HG02610 (cell line): ENCODE data around the gene RNF114.

Source experiments
- ATAC-seq: cut with Tn5 transposase; IDR thresholded peaks from one replicate; pipeline ENCODE4 v1.9.1; 2021; ENCODE audit warnings: mild to moderate bottlenecking, moderate library complexity; ENCODE audit not compliant: unreplicated experiment

Gene RNF114

DNA sequence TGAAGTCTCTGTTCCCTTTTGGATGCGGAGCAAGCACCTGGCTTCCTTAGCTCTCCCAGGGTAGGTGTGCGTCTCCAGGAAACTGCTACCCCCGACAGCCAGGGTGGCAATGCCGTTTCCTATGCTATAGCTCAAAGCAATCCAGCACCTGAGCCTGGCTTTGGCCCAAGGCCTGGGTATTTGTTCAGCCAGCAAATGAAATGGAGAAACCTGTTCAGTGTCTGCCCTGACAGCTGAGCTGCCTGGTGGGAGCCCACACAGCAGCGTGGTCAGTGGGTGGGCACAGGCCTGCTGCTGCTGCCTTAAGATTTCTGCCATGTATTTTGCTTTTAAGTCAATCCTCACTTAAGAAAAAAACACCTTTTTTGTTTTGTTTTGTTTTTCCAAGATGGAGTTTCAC, 34.6 kb upstream of the RNF114 start:
- ATAC-seq, result no peak

DNA sequence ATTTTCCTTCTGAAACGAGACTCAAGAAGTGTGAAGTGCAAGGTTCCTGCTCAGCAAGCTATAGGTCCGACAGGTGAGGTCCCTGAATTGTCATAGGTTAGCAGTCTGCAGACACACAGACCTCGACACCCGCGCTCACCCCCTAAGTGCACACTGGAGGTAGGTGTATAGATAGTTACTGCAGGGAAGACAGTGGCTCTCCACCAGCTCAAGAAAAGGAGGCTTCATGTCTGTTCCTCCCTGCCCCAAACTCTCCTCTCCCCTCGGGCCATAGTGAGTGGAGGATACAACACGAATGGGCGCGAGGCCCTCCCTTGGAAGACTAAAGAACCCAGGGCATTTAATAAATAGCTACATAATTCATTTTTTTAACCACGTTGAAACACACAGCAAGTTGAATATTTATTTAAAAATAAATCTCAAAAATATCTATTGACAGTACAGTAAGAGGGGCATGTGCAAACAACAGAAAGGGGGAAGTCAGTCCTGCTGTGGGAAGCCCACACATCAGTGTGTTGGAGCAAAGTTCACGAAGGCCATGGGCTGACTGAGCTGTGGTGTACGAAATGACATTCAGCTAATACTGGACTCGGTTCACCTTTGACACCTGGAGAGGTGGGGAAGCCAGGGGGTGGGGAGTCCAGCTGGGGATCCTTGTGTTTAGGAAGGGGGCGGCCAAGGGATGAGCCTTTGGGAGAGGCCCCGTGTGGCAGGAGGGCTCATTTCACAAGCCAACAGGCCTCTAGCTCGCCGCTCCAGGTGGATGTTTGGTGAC, 31.6 kb upstream of the RNF114 start:
- no peak for ATAC-seq

DNA sequence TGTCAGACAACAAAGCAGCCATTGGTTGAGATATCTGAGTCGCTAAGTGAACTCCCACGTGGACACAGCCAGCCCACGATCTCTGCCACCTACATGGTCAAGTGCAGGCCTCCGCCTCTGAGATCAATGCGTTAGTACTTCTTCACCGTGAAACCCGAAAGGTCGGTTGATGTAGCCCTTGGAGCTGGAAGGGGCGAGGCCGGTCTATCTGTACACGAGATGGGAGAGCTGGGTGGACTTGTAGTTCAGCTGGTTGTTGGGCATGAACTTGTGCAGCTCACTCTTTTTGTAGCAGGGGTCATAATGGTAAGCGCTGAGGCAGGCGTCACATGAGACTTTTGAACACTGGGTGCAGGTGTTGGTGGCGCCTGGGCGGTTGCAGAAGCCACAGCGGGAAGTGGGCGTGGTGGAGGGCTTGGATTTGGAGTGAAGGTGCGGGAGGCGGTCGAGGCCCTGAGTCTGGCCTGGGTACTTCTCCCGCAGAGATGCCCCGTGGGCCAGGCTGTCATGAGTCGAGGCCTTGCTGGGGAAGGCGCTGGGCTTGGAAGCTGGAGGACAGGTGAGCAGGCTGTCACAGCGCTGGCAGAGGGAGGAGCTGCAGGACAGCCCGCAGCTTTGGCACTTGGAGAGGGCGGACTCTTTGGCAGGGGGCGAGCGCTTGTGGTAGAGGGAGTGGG, 30.6 kb upstream of the RNF114 start:
- ATAC-seq, result no peak

DNA sequence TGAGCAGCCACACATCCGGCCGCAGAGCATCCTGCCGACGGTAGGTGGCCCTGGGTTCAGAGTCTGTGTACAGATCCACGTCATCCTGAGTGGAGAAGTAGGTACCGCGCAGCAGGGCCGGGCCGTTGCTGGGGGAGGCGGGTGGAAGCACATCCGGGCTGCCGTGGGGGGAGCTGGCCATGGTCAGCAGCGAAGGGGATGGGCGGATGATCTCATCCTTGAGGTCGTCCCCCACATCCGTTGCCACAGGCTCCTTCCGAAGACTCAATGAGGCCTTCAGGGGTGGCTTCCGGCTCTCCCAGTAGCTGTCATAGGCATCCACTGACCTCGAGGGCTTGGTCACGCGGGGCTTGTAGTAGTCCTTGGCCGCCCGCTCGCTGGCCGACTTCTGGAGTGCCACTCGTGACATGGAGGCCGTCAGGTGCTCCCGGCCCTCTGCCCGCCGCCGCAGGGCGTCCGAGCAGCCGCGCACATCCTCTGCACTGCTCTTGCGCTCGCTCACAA, 30.0 kb upstream of the RNF114 start:
- no peak for ATAC-seq

DNA sequence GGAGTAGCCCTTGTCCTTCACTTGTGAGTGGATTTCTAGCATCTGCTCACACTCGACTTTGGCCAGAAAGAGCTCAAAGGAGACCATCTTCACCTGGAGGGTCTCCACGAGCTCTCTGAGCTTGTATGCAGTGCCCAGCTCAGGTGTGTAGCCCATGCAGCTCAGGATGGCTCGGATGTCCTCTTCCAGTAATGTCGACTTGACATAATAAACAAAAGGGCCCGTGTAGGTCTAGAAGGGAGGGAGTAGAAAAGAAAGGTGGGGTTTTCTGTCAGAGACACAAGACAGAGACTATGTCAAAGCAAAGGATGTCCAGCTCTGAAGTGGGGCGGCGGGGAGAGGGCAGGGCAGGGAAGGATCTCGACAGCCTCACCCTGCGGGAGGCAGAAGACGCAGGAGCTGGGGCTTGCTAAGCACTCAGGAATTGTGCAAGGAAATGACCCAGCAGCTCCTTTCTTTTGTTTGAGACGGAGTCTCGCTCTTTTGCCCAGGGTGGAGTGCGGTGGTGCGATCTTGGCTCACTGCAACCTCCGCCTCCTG, 29.5 kb upstream of the RNF114 start:
- no peak for ATAC-seq

DNA sequence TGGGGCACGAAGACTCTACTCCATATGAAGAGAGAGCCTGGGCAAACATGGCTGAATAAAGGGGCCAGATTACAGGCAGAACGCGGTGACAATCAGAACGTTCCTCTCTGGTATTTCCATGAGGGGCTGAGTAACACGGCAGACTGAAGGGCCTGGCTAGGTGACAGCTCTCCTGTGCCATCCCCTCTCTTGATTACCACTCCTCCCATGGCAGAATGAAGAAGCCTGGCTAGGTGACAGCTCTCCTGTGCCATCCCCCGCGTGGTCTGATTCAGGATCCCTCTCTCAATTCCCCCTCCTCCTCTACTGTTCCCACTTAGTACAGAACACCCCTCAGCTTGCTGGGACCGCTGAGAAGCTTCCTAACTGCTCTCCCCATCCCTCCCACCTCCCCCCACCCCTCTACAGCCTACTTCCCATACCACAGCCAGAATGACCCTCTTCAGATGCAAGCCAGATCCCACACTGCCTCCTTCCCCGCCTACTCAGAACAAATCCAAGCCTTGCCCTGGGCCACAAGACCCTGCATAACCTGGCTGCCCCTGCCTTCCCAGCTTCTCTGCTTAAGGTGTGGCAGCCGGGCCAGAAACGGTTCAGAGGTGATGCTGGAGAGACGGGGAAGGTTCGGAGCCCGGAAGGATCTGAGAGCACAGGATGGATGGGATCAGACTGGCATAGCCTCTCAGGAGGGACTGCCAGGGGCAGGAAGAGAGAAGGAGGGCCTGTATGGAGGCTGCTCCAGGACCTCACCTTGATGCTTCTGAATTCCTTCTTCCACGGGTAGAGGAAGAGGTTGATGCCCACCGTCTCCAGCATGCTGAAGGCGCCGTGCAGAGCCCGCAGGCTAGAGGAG, 28.6 kb upstream of the RNF114 start:
- no peak for ATAC-seq

DNA sequence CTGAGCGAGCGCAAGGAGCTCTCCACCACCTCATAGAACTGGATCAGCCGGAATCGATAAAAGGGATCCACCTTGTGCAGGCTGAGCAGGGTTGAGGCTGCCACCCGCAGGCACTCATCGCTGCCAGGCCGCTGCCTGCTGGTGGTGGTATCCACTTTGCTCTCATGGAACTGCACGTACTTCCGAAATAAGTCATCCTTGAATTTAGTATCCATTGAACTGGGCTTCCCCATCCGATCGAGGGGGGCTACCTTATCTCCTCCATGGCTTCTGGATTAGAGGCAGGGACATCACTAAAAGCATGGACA, 28.0 kb upstream of the RNF114 start:
- no peak for ATAC-seq

DNA sequence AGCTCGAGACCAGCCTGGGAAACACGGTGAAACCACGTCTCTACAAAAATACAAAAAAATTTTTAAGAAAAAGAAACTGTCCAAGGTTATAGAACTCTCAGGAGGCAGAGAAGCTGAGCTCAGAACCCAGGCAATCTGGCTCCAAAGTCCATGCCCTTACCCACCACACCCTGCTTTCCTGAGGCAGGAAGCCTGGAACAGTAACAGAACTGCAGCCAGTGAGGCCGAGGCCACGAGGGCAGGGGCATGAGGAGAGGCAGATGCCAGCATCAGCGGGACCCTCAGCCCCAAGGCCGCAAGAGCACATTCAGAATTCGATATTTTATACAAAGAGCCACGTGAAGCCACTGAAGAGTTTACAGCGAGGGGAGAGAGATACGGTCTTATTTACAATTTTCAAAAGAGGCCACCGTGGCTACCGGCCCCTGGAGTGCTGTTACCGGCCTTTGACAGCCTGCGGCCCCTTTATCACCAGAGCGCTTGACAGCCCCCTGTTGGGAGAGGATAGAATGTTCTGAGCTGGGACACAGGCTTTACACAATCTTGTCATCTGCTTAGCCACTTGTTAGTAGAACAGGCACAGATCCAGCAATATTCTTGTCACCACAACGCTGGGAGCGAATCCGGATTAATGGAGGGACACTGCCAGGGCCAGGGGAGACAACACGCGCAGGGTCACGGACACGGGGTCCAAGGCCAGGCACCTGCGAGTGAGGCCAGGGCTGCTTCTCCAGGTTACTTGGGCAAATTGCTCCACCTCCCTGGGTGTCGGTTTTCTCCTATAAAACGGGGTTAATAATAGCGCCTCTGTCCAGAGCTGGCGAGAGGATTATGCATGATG, 26.5 kb upstream of the RNF114 start:
- ATAC-seq, result no peak

DNA sequence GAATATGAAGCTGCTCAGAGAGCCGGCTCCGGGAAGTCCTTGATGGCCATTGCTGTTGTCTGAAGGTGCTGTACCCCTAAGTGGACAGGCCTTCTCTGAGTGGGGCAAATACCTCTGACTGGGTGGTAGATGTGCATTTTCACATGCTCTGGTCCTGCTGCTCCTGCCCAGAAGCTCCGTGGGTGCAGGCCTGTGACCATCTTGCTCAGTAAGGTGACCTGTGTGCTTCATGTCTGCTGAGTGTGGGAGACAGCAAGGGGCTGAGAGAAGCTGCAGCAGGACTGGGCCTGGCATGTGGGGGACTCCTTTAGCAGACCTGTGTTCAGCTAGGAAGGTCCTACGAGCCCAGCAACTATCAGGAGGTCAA, 25.9 kb upstream of the RNF114 start:
- no peak for ATAC-seq

DNA sequence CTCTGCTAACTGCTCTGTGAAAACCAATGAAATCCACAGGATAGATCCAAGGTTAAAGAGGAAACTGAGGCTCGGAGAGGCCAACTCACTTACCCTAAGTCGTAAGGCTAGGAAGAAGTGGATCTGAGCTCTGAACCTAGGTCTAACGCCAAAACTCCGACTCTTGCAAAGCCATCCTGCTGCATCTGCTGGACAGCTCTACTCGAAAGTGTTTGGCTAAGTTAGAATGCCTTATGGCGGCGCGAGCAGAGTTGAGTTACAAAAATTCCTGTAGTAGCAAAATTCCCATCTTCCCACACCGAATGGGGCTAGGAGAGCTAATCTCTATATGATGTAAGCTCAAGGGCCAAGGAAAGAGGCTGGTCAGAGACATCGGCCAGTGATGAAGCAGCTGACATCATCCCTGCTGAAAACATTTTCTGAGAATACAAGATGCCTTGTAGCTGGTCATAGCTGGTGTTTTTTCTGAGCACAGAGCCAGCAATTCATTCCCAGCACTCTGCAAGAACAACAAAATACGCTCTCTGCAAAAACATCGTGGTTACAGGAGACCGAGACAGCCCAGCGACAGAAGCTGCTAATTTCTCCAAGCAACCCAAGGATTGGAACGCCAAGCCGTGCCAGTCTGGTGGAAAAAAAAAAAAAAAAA, 22.7 kb upstream of the RNF114 start:
- no peak for ATAC-seq

DNA sequence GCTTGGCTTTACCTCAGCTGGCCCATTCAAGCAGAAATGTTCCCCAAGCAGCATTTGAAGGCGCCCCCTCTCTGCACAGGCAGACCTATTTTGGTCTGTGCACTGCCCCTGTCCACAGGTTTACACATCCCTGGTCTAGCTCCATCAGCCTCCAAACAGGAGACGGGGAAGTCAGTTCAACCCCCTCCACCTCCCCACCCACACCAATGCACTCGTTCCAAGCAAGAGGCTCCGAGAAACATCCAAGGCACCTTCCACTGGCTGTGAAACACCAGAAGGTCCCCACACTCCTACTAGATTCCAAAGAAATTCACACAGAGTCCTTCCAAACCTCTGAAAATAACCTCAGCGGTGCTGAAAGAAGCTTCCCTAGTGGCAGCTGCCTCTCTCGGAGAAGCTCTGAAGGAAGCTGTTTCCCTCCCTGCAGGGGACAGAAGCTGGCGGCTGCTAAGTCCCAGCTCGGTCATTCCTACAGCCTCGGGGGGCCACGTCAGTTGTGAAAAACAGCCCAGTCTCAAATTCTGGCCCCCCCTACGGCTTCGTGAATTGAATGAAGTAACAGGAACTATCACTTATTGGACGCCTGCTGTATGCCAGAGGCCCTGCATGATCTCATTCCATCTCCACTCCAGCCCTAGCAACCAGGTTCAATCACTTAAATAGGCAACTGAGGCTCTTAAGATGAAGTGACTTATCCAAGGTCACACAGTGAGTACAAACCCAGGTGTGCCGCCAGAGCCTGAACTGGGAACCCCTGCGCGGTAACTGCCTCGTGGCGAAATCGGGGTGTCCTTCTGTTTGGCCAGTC, 21.7 kb upstream of the RNF114 start:
- ATAC-seq, result no peak

DNA sequence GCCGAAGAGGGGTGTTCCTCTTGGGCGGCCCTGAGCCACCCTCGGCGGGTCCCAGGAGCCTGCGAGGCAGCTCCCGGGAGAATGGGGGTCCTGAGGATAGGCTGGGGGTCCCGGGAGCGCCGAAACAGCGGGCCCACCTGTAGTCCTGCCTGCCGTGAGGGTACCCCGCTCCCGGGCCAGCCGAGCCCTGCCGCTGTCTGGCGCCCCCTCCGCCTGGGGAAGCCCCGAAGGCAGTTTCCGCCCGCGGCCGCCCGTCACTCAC, 21.1 kb upstream of the RNF114 start:
- ATAC-seq, result no peak

DNA sequence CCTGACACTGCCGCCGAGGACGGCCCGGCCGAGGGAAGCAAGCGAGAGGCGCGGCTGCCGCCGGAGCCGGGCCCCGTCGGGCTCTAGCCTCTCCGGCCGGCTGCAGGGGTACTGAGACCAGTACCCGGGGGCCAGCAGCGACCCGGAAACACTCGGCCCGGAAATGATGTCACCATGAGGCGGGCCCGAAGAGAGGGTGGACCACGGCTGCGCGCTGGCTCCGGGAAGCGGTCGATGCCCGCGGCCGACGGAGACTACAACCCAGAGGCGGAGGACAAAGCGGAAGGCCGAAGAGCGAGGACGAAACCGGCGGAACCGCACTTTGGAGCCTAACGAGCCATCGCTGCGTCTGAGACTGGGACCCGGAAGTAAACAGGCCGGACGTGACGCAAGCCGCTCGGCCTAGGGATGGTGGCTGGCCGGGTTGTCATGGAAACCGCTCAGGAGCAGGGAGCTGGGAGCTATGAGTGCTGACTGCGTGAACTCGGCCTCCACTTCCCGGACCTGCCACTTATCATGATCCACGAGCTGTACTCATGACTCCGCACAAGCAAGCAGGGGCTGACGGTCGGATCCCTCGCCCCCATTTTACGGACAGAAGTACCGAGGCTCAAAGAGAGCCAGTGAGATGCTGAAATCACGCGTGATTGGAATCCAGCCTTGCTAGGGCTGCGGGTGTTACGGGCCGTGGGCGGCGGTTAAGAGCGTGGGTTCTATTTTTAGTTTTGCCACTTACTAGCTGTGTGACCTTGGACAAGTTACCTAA, 20.6 kb upstream of the RNF114 start, which contains the start of gene SPATA2:
SPATA2 (minus strand) TSS at position 150 of the 766 bp plus-strand sequence. CDS start 7,039 bp downstream, outside the sequence.
- ATAC-seq, result peak; percentile 85

DNA sequence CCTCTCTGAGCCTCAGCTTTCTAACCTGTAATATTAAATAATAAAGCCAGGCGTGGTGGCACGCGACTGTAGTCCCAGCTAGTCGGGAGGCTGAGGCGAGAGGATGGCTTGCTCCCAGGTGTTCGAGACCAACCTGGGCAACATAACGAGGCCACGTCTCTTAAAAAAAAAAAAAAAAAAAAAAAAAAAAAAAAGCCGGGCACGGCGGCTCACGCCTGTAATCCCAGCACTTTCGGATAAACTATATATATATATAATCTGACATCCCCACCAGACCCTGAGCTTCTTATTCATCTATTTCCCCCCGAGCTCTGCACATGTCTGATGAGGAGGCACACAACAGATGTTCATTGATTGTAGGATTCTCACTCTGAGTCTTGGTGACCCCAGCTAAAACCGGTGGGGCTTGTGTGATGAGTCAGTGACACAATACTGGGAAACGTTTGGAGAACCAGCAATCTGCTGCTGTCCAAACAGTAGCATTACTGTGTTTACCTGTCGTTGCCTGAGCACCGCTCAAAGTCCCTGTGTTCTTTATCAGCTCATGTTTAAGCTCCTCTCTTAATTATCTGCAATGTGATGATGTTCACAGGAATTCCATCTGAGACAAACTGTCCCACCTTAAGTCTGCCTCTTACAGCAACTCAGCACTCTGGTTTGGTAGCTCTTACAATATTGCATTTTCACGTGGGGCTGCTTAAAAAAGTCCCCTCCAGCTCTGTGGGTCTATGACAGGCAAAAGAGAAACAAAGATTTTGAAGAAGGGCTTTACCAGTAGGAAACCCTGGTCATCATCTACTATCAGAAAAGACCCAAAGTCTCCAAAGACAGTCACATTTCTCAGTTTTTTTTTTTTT, 19.8 kb upstream of the RNF114 start:
- ATAC-seq, result no peak

DNA sequence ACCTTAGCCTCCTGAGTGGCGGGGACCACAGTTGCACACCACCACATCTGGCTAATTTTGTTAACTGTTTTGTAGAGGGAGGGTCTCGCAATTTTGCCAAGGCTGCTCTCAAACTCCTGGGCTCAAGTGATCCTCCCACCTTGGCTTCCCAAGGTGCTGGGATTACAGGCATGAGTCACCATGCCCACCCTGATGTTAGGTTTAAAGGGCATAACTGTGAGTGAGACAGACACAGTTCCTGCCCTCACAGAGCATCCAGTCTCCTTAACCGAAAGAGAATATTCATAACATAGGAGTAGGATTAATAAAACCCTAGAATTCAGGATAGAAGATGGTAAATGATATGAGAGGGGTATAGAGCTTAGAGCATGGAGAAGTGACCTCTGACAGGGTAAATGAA, 17.8 kb upstream of the RNF114 start:
- ATAC-seq, result no peak

DNA sequence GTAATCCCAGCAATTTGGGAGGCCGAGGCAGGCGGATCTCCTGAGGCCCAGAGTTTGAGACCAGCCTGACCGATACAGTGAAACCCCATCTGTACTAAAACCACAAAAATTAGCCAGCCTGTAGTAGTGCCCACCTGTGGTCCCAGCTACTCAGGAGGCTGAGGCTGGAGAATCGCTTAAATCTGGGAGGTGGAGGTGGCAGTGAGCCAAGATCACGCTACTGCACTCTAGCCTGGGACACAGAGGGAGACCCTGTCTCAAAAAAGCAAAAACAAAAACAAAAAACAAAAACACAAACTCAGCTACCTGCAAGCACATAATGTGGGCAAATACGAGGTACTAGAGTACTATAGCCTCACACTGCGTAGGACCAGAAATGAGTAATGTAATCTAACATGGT, 17.2 kb upstream of the RNF114 start:
- no peak for ATAC-seq

DNA sequence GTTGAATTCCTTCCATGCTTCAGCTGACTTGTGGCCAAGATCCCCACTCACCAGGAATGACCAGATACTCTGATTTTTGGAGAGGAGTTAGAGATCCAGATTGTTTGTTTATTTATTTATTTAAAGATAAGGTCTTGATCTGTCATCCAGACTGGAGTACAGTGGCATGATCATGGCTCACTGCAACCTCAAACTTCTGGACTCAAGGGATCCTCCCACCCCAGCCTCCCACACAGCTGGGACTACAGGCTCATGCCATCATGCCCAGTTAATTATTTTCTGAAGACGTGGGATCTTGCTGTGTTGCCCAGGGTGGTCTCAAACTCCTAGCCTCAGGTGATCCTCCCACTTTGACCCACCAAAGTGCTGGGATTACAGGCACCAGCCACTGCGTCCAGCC, 16.7 kb upstream of the RNF114 start:
- ATAC-seq, result no peak

DNA sequence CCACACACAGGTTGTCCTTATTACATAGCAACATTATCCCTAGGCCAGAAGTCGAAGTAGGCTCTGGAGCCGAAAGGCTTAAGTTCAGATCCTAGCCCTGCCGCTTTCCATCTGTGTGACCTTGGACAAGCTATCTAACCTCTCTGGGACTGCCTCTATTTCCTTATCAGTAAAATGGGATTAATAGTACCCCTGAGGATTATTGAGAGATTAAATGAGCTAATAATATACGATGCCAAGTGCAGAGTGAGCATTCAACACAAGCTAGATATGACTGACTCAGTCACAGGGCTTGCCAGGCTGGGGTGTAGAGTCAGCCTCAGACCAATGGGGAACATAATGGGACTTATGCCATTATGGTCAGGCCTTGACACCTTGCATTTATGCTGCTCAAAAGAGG, 11.9 kb upstream of the RNF114 start:
- ATAC-seq, result no peak
